Bronchial epithelial cell (primary cell): ENCODE measurements around the gene SOWAHC. TPM values are rescaled to one million over a fixed set of nuclear protein-coding genes. Genes with fewer than 3 reads are reported as not detected.
A peak's percentile ranks its signal among the peaks of the same experiment; 100 is the strongest.

Experiments
- DNase-seq: peaks from one replicate; pipeline ENCODE4 v3.0.0-alpha.2; 2010; ENCODE audit warnings: low read depth
- FAIRE-seq: peaks from 2 replicates; lab custom pipeline; 2011; peaks lifted over from hg19 to GRCh38; lab: Jason Lieb, UNC
- H3K27me3 ChIP-seq: 2 replicates; pipeline ENCODE4 v1.5.1; 2011; ENCODE audit warnings: low read length; ENCODE audit not compliant: control insufficient read depth, insufficient read depth
- H3K36me3 ChIP-seq: 2 replicates; pipeline ENCODE4 v1.5.1; 2011; ENCODE audit warnings: low read length; ENCODE audit not compliant: control insufficient read depth, insufficient read depth
- H3K4me3 ChIP-seq: 2 replicates; pipeline ENCODE4 v1.5.1; 2011; ENCODE audit warnings: mild to moderate bottlenecking, low read depth, low read length, control low read depth
- total RNA-seq: library from RNA; depleted of rRNA; stranded (reverse); fragments of >200 nt; gene quantifications from 2 replicates; pipeline ENCODE4 v1.2.1, GENCODE V29; 2014
- TF ChIP-seq, protein P1 (sequence below): IDR thresholded peaks from 2 replicates; pipeline ENCODE4 v1.5.1; 2011; ENCODE audit warnings: mild to moderate bottlenecking, moderate library complexity, low read length, control low read depth, inconsistent platforms; ENCODE audit not compliant: insufficient read depth, severe bottlenecking

Gene SOWAHC
- total RNA-seq, 1 donor from 2014 or later = 48.4 TPM

GRCh38 chr2:109592905-109593304, 21.3 kb upstream of the SOWAHC start:
- no peak for FAIRE-seq
- H3K27me3 ChIP-seq = no peaks in the 10 kb centered on the region
- no peak overlapping the region for H3K4me3 ChIP-seq
- peaks cover 4% of the 10 kb centered on the region for H3K36me3 ChIP-seq
- TF ChIP-seq, protein P1, sequence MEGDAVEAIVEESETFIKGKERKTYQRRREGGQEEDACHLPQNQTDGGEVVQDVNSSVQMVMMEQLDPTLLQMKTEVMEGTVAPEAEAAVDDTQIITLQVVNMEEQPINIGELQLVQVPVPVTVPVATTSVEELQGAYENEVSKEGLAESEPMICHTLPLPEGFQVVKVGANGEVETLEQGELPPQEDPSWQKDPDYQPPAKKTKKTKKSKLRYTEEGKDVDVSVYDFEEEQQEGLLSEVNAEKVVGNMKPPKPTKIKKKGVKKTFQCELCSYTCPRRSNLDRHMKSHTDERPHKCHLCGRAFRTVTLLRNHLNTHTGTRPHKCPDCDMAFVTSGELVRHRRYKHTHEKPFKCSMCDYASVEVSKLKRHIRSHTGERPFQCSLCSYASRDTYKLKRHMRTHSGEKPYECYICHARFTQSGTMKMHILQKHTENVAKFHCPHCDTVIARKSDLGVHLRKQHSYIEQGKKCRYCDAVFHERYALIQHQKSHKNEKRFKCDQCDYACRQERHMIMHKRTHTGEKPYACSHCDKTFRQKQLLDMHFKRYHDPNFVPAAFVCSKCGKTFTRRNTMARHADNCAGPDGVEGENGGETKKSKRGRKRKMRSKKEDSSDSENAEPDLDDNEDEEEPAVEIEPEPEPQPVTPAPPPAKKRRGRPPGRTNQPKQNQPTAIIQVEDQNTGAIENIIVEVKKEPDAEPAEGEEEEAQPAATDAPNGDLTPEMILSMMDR = no peak
- DNase-seq = no peak

DNA sequence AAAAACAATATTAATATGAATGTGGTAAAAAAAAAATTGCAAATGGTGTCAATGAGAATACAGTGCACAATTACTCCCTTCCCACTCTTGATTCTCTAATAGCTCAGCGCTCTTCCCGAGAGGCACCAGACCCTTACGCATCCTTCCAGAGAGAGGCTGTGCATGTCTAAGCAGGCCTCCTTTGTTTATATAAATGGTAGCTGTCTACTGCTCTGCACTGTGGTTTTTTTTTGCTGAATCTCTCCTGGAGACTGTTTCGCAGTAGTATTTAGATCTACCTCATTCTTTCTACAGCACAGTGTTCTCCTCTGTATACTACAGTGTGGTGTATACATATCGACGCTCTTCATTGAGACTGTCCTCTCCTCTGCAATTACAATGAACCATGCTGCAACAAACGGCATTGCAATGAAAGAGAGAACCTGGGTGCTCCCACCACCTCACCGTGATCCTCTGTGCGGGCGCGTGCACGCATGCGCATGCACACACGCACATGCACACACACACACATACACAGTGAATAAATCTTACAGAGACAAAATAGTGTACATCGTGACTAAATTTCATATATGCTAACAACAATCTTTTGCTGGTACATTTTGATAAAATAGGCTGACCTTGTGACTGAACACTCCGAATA, 19.8 kb upstream of the SOWAHC start:
- H3K36me3 ChIP-seq = peaks cover 4% of the 10 kb centered on the region

DNA sequence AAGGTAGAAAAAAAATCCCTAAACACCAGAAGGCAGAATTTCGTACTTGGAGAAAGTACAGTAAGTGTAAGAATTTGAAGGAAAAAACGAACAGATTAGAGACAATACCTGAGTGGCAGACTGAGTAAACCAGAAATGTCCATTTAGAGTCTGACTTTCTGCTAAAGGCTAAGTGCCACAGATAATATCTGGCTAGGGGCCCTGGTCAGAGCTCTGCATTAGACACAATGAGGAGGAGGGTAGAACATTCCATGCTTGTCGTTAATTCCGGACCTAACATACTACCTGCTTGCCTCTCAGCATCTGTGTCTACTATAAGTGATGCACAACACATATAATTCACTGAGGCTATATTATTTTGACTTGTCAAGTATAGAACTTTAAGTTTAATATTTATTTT, 18.5 kb upstream of the SOWAHC start:
- no peak for FAIRE-seq
- no peak for DNase-seq
- TF ChIP-seq, protein P1 = no peak

More for the DNA sequence above, 19.8 kb upstream of the SOWAHC start:
- no peaks in the 10 kb centered on the region for H3K27me3 ChIP-seq
- H3K4me3 ChIP-seq = no peak overlapping the region
- FAIRE-seq = no peak
- TF ChIP-seq, protein P1 = no peak
- DNase-seq = peak; percentile 76

DNA sequence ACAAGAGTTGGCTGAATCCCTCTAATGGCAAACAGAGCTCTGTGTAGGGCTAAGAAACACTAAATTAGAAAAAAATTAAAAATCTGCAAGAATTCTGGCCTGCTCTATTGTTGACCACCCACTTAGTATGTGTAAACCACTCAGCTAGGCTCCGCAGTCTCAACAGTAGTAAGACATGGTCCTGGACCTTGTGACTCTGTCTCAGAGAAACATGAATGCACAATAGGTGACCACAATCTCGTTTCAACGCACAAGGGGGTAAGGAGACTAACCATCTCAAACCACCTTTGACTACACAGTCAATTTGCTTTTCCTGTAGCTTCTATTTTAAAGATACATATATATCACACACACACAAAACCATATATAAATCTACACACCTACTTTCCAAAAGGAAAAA, 16.9 kb upstream of the SOWAHC start:
- no peak overlapping the region for H3K4me3 ChIP-seq
- no peak for FAIRE-seq
- no peak for DNase-seq
- no peaks in the 10 kb centered on the region for H3K27me3 ChIP-seq
- H3K36me3 ChIP-seq = peaks cover 3% of the 10 kb centered on the region
- TF ChIP-seq, protein P1 = no peak

More for the DNA sequence above, 18.5 kb upstream of the SOWAHC start:
- Histone ChIP-seq H3K27me3 (no peaks in the 10 kb centered on the region), H3K4me3 (no peak overlapping the region), H3K36me3 (peaks cover 2% of the 10 kb centered on the region)

DNA sequence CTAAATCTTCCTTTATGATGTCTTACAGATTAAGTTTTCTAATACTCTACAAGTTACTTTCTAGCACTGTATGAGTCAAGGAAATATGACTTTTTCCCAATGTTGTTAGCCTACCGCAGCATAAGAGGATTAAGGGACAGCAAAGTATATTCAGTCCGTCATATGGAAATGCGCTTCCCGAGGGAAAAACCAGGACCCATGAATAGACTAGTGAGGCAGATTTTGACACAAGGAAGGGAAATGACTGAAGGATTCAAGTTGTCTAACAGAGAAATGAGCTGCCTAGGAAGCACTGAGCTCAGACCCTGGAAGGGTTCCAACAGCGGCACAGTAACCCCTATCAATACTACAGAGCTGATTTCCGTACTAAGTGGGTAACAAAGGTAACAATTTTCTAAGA, 12.4 kb upstream of the SOWAHC start:
- no peak for FAIRE-seq
- Histone ChIP-seq H3K27me3 (no peaks in the 10 kb centered on the region), H3K4me3 (no peak overlapping the region), H3K36me3 (peaks cover 1% of the 10 kb centered on the region)
- TF ChIP-seq, protein P1 = no peak
- DNase-seq = no peak
